HG02840 (cell line): ENCODE results near the gene CDH1.

Experiments used
- ATAC-seq: cut with Tn5 transposase; IDR thresholded peaks from one replicate; pipeline ENCODE4 v1.9.1; 2021; ENCODE audit warnings: mild to moderate bottlenecking, moderate library complexity, moderate number of reproducible peaks; ENCODE audit not compliant: unreplicated experiment, low FRiP score

The CDH1 gene

GRCh38 chr16:68843482-68844210 is 106.6 kb downstream of the CDH1 start, which contains the start of gene TANGO6:
TSS of gene TANGO6 (plus strand) at chr16:68843531. CDS start at chr16:68843618, 87 bp downstream.
- ATAC-seq: peak; percentile 84

- ATAC-seq: no peak
Measured at GRCh38 chr16:68844211-68844564, 107.1 kb downstream of the CDH1 start.

- ATAC-seq: no peak
Measured at GRCh38 chr16:68848786-68849185, 111.7 kb downstream of the CDH1 start.

- ATAC-seq: no peak
Measured at GRCh38 chr16:68850481-68850880, 113.4 kb downstream of the CDH1 start.

GRCh38 chr16:68851601-68852000 is 114.5 kb downstream of the CDH1 start:
- no peak for ATAC-seq

GRCh38 chr16:68857479-68857878 is 120.4 kb downstream of the CDH1 start:
- no peak for ATAC-seq

GRCh38 chr16:68859828-68860227 is 122.7 kb downstream of the CDH1 start:
- no peak for ATAC-seq

- no peak for ATAC-seq
Measured at GRCh38 chr16:68860978-68861892, 124.1 kb downstream of the CDH1 start.

GRCh38 chr16:68866933-68867332 is 129.8 kb downstream of the CDH1 start:
- ATAC-seq: no peak

GRCh38 chr16:68869492-68870088 is 132.5 kb downstream of the CDH1 start:
- ATAC-seq: no peak

- ATAC-seq: no peak
Measured at GRCh38 chr16:68873635-68874471, 136.8 kb downstream of the CDH1 start.

- ATAC-seq: no peak
Measured at GRCh38 chr16:68875871-68876270, 138.8 kb downstream of the CDH1 start.

GRCh38 chr16:68883685-68884084 is 146.6 kb downstream of the CDH1 start:
- ATAC-seq: no peak

- no peak for ATAC-seq
Measured at GRCh38 chr16:68884401-68884800, 147.3 kb downstream of the CDH1 start.
